H1 (cell line): ENCODE measurements around the gene CCR2. TPM values are rescaled to one million over a fixed set of nuclear protein-coding genes. Genes with fewer than 3 reads are reported as not detected.

Experiments
- CTCF ChIA-PET: fragments of 300-600 bp; sonication (Branson Sonifier 250); formaldehyde crosslinking; loops from one replicate; lab custom pipeline; 2021; ENCODE audit not compliant: partially characterized antibody; lab: Charles Lee
- POLR2A ChIA-PET: fragments of 300-600 bp; sonication (Branson Sonifier 250); formaldehyde crosslinking; loops from one replicate; lab custom pipeline; 2021; ENCODE audit warnings: inconsistent platforms; ENCODE audit not compliant: partially characterized antibody; lab: Charles Lee
- DNase-seq, 2 experiments: peaks; one replicate each; pipeline versions ENCODE4 v3.0.0 to v3.0.0-alpha.2; 2010 to 2022; ENCODE audit warnings: low spot score in 2 of 2, low read depth in 1 of 2, mixed read lengths in 1 of 2
- FAIRE-seq: peaks from 2 replicates; lab custom pipeline; 2011; peaks lifted over from hg19 to GRCh38; lab: Jason Lieb, UNC
- H2AFZ ChIP-seq: 2 replicates; pipeline ENCODE4 v1.8.1; 2012; ENCODE audit warnings: low read length, inconsistent platforms
- H2AK5ac ChIP-seq: 2 replicates; pipeline ENCODE4 v1.6.1; 2013; ENCODE audit warnings: low read depth, low read length
- H2BK120ac ChIP-seq: replicated peaks from 2 replicates; pipeline ENCODE3; 2013; ENCODE audit warnings: low read depth, low read length, inconsistent platforms
- H2BK12ac ChIP-seq: 2 replicates; pipeline ENCODE4 v1.6.1; 2013; ENCODE audit warnings: low read depth, low read length
- H2BK15ac ChIP-seq: 2 replicates; pipeline ENCODE4 v1.6.1; 2013; ENCODE audit warnings: low read length
- H2BK20ac ChIP-seq: 2 replicates; pipeline ENCODE4 v1.6.1; 2013; ENCODE audit warnings: low read length
- H2BK5ac ChIP-seq: 2 replicates; pipeline ENCODE4 v1.6.1; 2013; ENCODE audit warnings: low read depth, low read length
- H3K14ac ChIP-seq: 2 replicates; pipeline ENCODE4 v1.6.1; 2013; ENCODE audit warnings: inconsistent platforms; ENCODE audit not compliant: insufficient read length
- H3K18ac ChIP-seq: 2 replicates; pipeline ENCODE4 v1.6.1; 2013; ENCODE audit warnings: low read length; ENCODE audit errors: extremely low read depth
- H3K23ac ChIP-seq: 2 replicates; pipeline ENCODE4 v1.6.1; 2013; ENCODE audit warnings: inconsistent platforms; ENCODE audit not compliant: insufficient read length
- H3K23me2 ChIP-seq: 2 replicates; pipeline ENCODE4 v1.6.1; 2013; ENCODE audit warnings: low read depth, low read length
- H3K27ac ChIP-seq: 2 replicates; pipeline ENCODE4 v1.6.1; 2011; ENCODE audit warnings: low read depth, low read length, inconsistent platforms
- H3K27me3 ChIP-seq, 4 experiments: replicated peaks in 1 of 4; 1 replicate in 1 of 4; 2 replicates in 3 of 4; pipeline versions ENCODE4 v1.6.1 to v1.8.1; 2011 to 2013; ENCODE audit warnings: low read length in 3 of 4, mild to moderate bottlenecking in 3 of 4, inconsistent platforms in 2 of 4, mixed read lengths in 2 of 4, moderate library complexity in 1 of 4; ENCODE audit not compliant: control insufficient read depth in 3 of 4, insufficient read depth in 3 of 4; ENCODE audit errors: extremely low read depth in 1 of 4
- H3K36me3 ChIP-seq, 4 experiments: 2 replicates each; pipeline versions ENCODE4 v1.6.1 to v1.8.1; 2011 to 2013; ENCODE audit warnings: mild to moderate bottlenecking in 4 of 4, low read length in 3 of 4, moderate library complexity in 2 of 4, control low read depth in 1 of 4, inconsistent platforms in 1 of 4; ENCODE audit not compliant: insufficient read depth in 4 of 4, control insufficient read depth in 2 of 4
- H3K4ac ChIP-seq: replicated peaks from 2 replicates; pipeline ENCODE3; 2013; ENCODE audit warnings: low read length, low read depth, mixed read lengths, inconsistent platforms; ENCODE audit not compliant: insufficient read length
- H3K4me1 ChIP-seq, 4 experiments: replicated peaks in 1 of 4; 1 replicate in 1 of 4; 2 replicates in 3 of 4; pipeline versions ENCODE4 v1.6.1 to v1.8.1; 2011 to 2013; ENCODE audit warnings: low read length in 3 of 4, inconsistent platforms in 2 of 4, mixed read lengths in 1 of 4; ENCODE audit not compliant: insufficient read depth in 4 of 4, control insufficient read depth in 3 of 4
- H3K4me2 ChIP-seq, 2 experiments: 2 replicates each; pipeline versions ENCODE4 v1.6.1 to v1.8.1; 2011 to 2013; ENCODE audit warnings: low read depth in 2 of 2, low read length in 2 of 2, control low read depth in 1 of 2, inconsistent platforms in 1 of 2, mild to moderate bottlenecking in 1 of 2; ENCODE audit not compliant: insufficient read depth in 1 of 2
- H3K4me3 ChIP-seq, 4 experiments: fragments of 200-600, 300-600 bp in 1 of 4; sonication (generic), shearing (Covaris generic), sonication (Bioruptor Twin) in 1 of 4; 2 replicates each; pipeline versions ENCODE4 v1.5.1 to v1.8.1; 2011 to 2016; ENCODE audit warnings: low read length in 4 of 4, low read depth in 3 of 4, control low read depth in 2 of 4, inconsistent platforms in 2 of 4, mild to moderate bottlenecking in 2 of 4, mixed read lengths in 1 of 4, moderate library complexity in 1 of 4; ENCODE audit not compliant: insufficient read depth in 2 of 4; ENCODE audit errors: extremely low read depth in 1 of 4
- H3K56ac ChIP-seq: replicated peaks from 2 replicates; pipeline ENCODE3; 2013; ENCODE audit warnings: low read depth, mild to moderate bottlenecking, mixed read lengths, low read length, inconsistent platforms; ENCODE audit not compliant: insufficient read length
- H3K79me1 ChIP-seq: 2 replicates; pipeline ENCODE4 v1.6.1; 2013; ENCODE audit warnings: low read depth, low read length, control low read depth
- H3K79me2 ChIP-seq, 2 experiments: 2 replicates each; pipeline versions ENCODE4 v1.6.1 to v1.8.1; 2012 to 2013; ENCODE audit warnings: low read length in 2 of 2, mild to moderate bottlenecking in 2 of 2, inconsistent platforms in 1 of 2; ENCODE audit not compliant: insufficient read depth in 2 of 2, control insufficient read depth in 1 of 2
- H3K9ac ChIP-seq, 4 experiments: replicated peaks in 1 of 4; 1 replicate in 1 of 4; 2 replicates in 3 of 4; pipeline versions ENCODE4 v1.6.1 to v1.8.1; 2011 to 2013; ENCODE audit warnings: low read depth in 3 of 4, low read length in 3 of 4, control low read depth in 2 of 4, mild to moderate bottlenecking in 2 of 4, moderate library complexity in 2 of 4, inconsistent platforms in 1 of 4; ENCODE audit errors: extremely low read depth in 1 of 4
- H3K9me3 ChIP-seq, 2 experiments: 2 replicates each; pipeline versions ENCODE4 v1.6.1 to v1.8.1; 2012 to 2013; ENCODE audit warnings: mild to moderate bottlenecking in 2 of 2, moderate library complexity in 2 of 2, control low read depth in 1 of 2, inconsistent platforms in 1 of 2, low read depth in 1 of 2, low read length in 1 of 2, mixed read lengths in 1 of 2; ENCODE audit not compliant: insufficient read depth in 2 of 2
- H4K20me1 ChIP-seq, 2 experiments: replicated peaks in 1 of 2; 2 replicates each; pipeline versions ENCODE3 to v1.8.1; 2011 to 2013; ENCODE audit warnings: inconsistent platforms in 2 of 2, low read length in 2 of 2, mild to moderate bottlenecking in 1 of 2; ENCODE audit not compliant: insufficient read depth in 2 of 2, control insufficient read depth in 1 of 2
- H4K5ac ChIP-seq: 2 replicates; pipeline ENCODE4 v1.6.1; 2013; ENCODE audit warnings: low read length, low read depth, mixed read lengths, inconsistent platforms; ENCODE audit not compliant: insufficient read length
- H4K8ac ChIP-seq: 2 replicates; pipeline ENCODE4 v1.8.0; 2013; ENCODE audit warnings: mild to moderate bottlenecking, moderate library complexity, low read length, inconsistent platforms; ENCODE audit not compliant: insufficient read depth; ENCODE audit errors: extremely low read depth
- H4K91ac ChIP-seq: replicated peaks from 2 replicates; pipeline ENCODE3; 2013; ENCODE audit warnings: low read length, mixed read lengths, inconsistent platforms; ENCODE audit not compliant: insufficient read length
- PHF8 ChIP-seq: fragments of 200-600 bp; sonication (generic); conservative IDR thresholded peaks from 2 replicates; pipeline ENCODE4 v1.7.1; 2012; ENCODE audit warnings: low read depth, mild to moderate bottlenecking, inconsistent platforms, low read length, moderate library complexity
- SIRT6 ChIP-seq: IDR thresholded peaks from one replicate; pipeline ENCODE4 v1.7.1; 2012; ENCODE audit warnings: low read length, inconsistent platforms
- WGBS, 2 experiments: shearing (Covaris generic) in 1 of 2; methylation state at CpG; one replicate each; pipeline versions ENCODE4 v1.1.6 to v1.1.7; 2013 to 2015; ENCODE audit warnings: low lambda C conversion rate in 2 of 2, mixed read lengths in 2 of 2, inconsistent platforms in 1 of 2, low coverage in 1 of 2, missing lambda C conversion rate in 1 of 2; ENCODE audit not compliant: insufficient replicate concordance in 2 of 2, insufficient coverage in 1 of 2, insufficient read length in 1 of 2; ENCODE audit errors: extremely low coverage in 1 of 2, missing lambda C conversion rate in 1 of 2; 5-methylcytosine and 5-hydroxymethylcytosine counted together
- polyA plus RNA-seq, 7 experiments: library from polyadenylated mRNA; depleted of rRNA in 3 of 7; stranded (reverse) in 5 of 7; unstranded in 2 of 7; fragments of >200 nt in 5 of 7; fragments of 200-250 nt in 2 of 7; gene quantifications; 1 replicate in 5 of 7; 2 replicates in 1 of 7; 4 replicates in 1 of 7; pipeline versions ENCODE4 v1.2.1 to v1.2.3, GENCODE V29; 2011 to 2013; ENCODE audit warnings: missing spikeins in 2 of 7, mixed read lengths in 2 of 7
- total RNA-seq: library from RNA; stranded (reverse); fragmentation: NEBNext Ultra II Directional; extraction: Animal tissue kit (Norgen Biotek cat#: 25700); gene quantifications from 2 replicates; pipeline ENCODE4 v1.2.1, GENCODE V29; 2021

Gene CCR2
- total and polyA plus RNA-seq, 2 of the 8 experiments (the other 6 are each of a cell fraction or from before 2014, with no cell fraction given), result not detected

GRCh38 chr3:46324036-46324435 lies 29.9 kb upstream of the CCR2 start:
- no peaks in the 10 kb centered on the region for H3K4me1 ChIP-seq
- H3K27me3 ChIP-seq, result no peaks in the 10 kb centered on the region
- H3K56ac ChIP-seq, result no peak overlapping the region
- H2BK20ac ChIP-seq, result no peak overlapping the region
- H3K36me3 ChIP-seq, result no peaks in the 10 kb centered on the region
- no peak overlapping the region for H2AK5ac ChIP-seq
- TF ChIP-seq PHF8 (no peak), SIRT6 (no peak)
- WGBS, 2 experiments, result 73% methylated on average over 2 of the region's 2 CpGs; no CpG with 5 or more reads in 1 of the 2 experiments
- FAIRE-seq (no peak), DNase-seq (no peak)
- no peak overlapping the region for H3K18ac ChIP-seq
- H3K79me1 ChIP-seq, result no peaks in the 10 kb centered on the region
- no peak overlapping the region for H3K4me3 ChIP-seq
- no peak overlapping the region for H3K9ac ChIP-seq
- no peak overlapping the region for H2AFZ ChIP-seq
- H2BK5ac ChIP-seq, result no peak overlapping the region
- H4K20me1 ChIP-seq, result no peaks in the 10 kb centered on the region
- ChIA-PET CTCF (interaction anchor here (1.0 kb wide), 1 partner anchor 126 kb away, joined by 3 read pairs; no protein-coding TSS in a partner anchor), POLR2A (no interaction called here)
- no peaks in the 10 kb centered on the region for H3K79me2 ChIP-seq
- no peak overlapping the region for H3K4ac ChIP-seq
- no peak overlapping the region for H4K91ac ChIP-seq
- H3K23ac ChIP-seq, result no peak overlapping the region
- no peak overlapping the region for H2BK12ac ChIP-seq
- no peak overlapping the region for H3K4me2 ChIP-seq
- no peak overlapping the region for H3K27ac ChIP-seq
- no peak overlapping the region for H3K14ac ChIP-seq
- H3K9me3 ChIP-seq, result 0 out of 4 replicates have a peak, but pooled peaks cover 0 to 4% of the 10 kb centered on the region in 2 experiments
- no peaks in the 10 kb centered on the region for H3K23me2 ChIP-seq
- no peak overlapping the region for H4K5ac ChIP-seq
- no peak overlapping the region for H2BK120ac ChIP-seq
- no peak overlapping the region for H4K8ac ChIP-seq
- H2BK15ac ChIP-seq, result no peak overlapping the region
